ENCODE data around the gene WIZ. TPM values are rescaled to one million over a fixed set of nuclear protein-coding genes. Genes with fewer than 3 reads are reported as not detected.

WIZ gene
- total and polyA plus RNA-seq, 2 of the 4 experiments (the other 2 are of a cell fraction), result 0.90 to 27.1 TPM

GRCh38 chr19:15461694-15462093 lies 11.9 kb upstream of the WIZ start:
- intact Hi-C loops (cut with micrococcal nuclease), result no loop called here
- WGBS, 2 experiments (ENCODE audit: extremely low coverage in 2 of 2, insufficient read length in 1 of 2), result 69% methylated on average over 2 of the region's 2 CpGs; no CpG with 5 or more reads in 1 of the 2 experiments
- no peak for TF ChIP-seq RAD21 (IDR thresholded peaks at IDR 0.05; ENCODE audit: low read length)
- H3K36me3 ChIP-seq (ENCODE audit: control insufficient read depth, insufficient read depth, low read length), result no peaks in the 10 kb centered on the region
- ATAC-seq (ENCODE audit: low read depth) (no peak), DNase-seq (no peak)
- no peak overlapping the region for H3K4ac ChIP-seq (ENCODE audit: low read depth, low read length)
- H2AFZ ChIP-seq (replicated peaks; ENCODE audit: low read length, poor library complexity), result no peak overlapping the region
- H4K8ac ChIP-seq (ENCODE audit: low read depth in 2 of 2, low read length in 2 of 2), result no peak overlapping the region
- no peak overlapping the region for H3K4me3 ChIP-seq (ENCODE audit: insufficient read depth, low read depth, low read length)
- no peak overlapping the region for H3K27ac ChIP-seq (ENCODE audit: insufficient read depth, low read length)
- H3K4me1 ChIP-seq (ENCODE audit: control insufficient read depth, insufficient read depth, low read length), result no peaks in the 10 kb centered on the region
- no peak overlapping the region for H2AK9ac ChIP-seq (replicated peaks; ENCODE audit: low read depth, low read length, poor library complexity)
- H3K56ac ChIP-seq (ENCODE audit: extremely low read depth, insufficient read depth, low read length), result no peak overlapping the region
- ChIA-PET POLR2A (ENCODE audit: unreplicated experiment) (no interaction called here), CTCF (no interaction called here)
- no peak overlapping the region for H3K18ac ChIP-seq (ENCODE audit: low read depth, low read length)
- H2BK5ac ChIP-seq (ENCODE audit: low read depth, low read length, poor library complexity, severe bottlenecking), result no peak overlapping the region
- H2BK120ac ChIP-seq (ENCODE audit: low read depth, low read length), result no peak overlapping the region
- no peak overlapping the region for H2BK20ac ChIP-seq (ENCODE audit: low read depth, low read length)
- H3K23ac ChIP-seq (ENCODE audit: low read depth, low read length), result no peak overlapping the region
- no peak overlapping the region for H3K9ac ChIP-seq (ENCODE audit: low read depth, low read length)
- no peak overlapping the region for H3K4me2 ChIP-seq (ENCODE audit: low read depth, low read length)
- no peak overlapping the region for H2AK5ac ChIP-seq (ENCODE audit: low read depth, low read length)
- no peak overlapping the region for H3K14ac ChIP-seq (replicated peaks; ENCODE audit: low read depth, low read length)
- no peaks in the 10 kb centered on the region for H3K9me1 ChIP-seq (ENCODE audit: insufficient read depth, low read length)
- no peaks in the 10 kb centered on the region for H4K20me1 ChIP-seq (ENCODE audit: insufficient read depth, low read length)
- H3K79me1 ChIP-seq (ENCODE audit: low read depth in 1 of 2, low read length in 2 of 2), result no peaks in the 10 kb centered on the region
- H4K91ac ChIP-seq (ENCODE audit: insufficient read depth, low read depth, low read length), result no peak overlapping the region
- BruUV-seq (replicated peaks), result no TSS peak
- in situ Hi-C loops (cut with MboI; ENCODE audit: low sequenced_read_pairs), result no loop called here
- no peaks in the 10 kb centered on the region for H3K9me3 ChIP-seq (ENCODE audit: control insufficient read depth, insufficient read depth, low read length)
- dilution Hi-C loops (cut with HindIII; ENCODE audit: low sequenced_read_pairs, unreplicated experiment), result no loop called here
- H2BK15ac ChIP-seq (ENCODE audit: low read depth, low read length), result no peak overlapping the region
- no peak overlapping the region for H4K5ac ChIP-seq (ENCODE audit: low read depth, low read length)
- peaks cover 38% of the 10 kb centered on the region for H3K27me3 ChIP-seq (ENCODE audit: control insufficient read depth, insufficient read depth, low read length)

All from IMR-90 (cell line).